Glomerular endothelial cell (primary cell): ENCODE results near the gene RHOF. TPM values are rescaled to one million over a fixed set of nuclear protein-coding genes. Genes with fewer than 3 reads are reported as not detected.
"Not testable (repeated sequence)": the region's sequence is repeated elsewhere in the genome, so short reads cannot be mapped to it uniquely, and the experiment has no call there.

Experiments
- DNase-seq: peaks from one replicate; pipeline ENCODE4 v3.0.0-alpha.2; 2011; ENCODE audit warnings: low read depth, low spot score; ENCODE audit errors: extremely low read depth
- total RNA-seq: library from RNA; depleted of rRNA; stranded (reverse); fragments of >200 nt; gene quantifications from 2 replicates; pipeline ENCODE4 v1.2.3, GENCODE V29; 2015

The RHOF gene
- total RNA-seq, 1 donor from 2014 or later, result 26.1 TPM

DNA sequence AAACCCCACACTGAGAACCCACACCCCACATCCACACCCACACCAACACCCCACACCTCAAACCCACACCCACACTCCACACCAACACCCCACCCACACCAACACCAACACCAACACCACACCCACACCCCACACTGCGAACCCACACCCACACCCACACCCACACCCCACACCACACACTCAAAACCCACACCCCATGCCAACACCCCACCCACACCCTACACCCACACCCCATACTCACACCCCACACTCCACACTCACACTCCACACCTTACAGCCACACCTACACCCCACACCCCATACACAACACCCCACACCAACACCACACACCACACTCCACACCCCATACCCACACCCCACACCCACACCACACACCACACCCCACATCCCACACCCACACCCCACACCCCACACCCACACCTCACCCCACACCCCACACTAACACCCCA lies 43.0 kb downstream of the RHOF start:
- DNase-seq, result no peak

DNA sequence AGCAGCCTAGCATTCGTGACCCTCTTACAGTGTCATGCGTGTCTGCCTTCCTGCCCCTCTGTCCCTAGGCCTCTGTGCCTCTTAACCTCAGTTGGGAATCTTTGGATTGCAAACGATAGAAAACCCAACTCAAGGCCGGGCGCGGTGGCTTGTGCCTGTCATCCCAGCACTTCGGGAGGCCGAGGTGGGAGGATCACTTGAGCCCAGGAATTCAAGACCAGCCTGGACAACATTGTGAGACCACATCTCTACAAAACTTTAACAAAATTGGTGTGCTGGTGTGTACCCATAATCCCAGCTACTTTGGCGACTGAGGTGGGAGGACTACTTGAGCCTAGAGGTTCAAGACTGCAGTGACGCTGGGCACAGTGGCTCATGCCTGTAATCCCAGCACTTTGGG lies 44.2 kb downstream of the RHOF start:
- no peak for DNase-seq

DNA sequence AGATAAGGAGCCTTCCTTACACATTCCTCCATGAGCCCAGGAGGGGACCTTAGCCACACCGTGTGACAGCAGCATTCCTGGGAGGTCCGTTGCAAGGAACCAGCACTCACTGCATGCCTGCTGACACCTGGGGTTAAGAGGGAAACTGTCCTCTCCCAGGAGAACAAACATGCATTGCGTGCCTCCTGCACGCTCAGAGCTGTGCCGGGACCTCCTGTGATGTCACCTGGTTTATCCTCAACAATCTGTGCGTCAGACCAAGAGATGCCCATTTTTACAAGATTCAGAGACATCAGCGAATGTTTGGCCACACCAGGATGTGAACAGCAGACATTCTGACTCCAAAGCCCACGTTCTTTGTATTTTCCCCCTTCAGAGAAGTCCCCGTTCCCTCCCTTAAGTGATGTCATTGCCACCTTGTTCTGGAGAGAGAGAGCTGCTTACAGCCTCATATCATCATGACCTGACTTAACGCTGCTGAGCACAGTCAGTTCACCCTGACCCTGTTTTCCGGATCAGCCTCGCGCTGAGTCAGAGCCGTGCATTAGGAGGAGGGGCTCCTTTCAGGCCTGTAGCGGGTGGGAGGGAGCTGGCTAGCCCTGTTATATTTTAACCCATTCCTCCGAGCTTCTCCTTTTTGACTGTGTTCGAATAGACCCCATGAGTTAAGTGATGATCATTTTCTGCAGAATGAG lies 44.8 kb downstream of the RHOF start:
- peak; percentile 66 for DNase-seq

DNA sequence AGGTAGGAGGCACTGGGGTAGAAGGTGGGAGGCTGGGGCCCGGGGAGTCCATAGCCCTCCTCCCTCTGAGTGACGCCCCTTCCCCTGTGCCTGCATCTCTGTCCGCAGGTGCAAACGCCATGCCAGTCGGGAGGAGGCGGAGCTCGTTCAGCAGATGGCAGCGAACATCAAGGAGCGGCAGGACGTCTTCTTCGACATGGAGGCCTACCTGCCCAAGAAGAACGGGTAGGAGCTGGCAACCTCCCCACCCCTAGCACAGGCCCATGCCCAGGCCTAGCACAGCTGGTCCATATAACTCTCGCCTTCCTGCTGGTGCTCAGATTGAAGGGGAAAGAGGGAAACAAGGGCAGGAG lies 45.3 kb downstream of the RHOF start:
- DNase-seq, result no peak

DNA sequence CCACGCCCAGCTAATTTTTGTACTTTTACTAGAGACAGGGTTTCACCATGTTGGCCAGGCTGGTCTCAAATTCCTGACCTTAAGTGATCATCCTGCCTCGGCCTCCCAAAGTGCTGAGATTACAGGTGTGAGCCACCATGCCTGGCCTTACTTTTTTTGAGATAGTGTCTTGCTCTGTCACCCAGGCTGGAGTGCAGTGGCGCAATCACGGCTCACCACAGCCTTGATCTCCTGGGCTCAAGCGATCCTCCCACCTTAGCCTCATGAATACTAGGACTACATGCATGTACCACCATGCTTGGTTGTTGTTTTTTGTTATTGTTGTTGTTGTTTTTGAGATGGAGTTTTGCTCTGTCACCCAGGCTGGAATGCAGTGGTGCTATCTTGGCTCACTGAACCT lies 47.9 kb downstream of the RHOF start:
- DNase-seq, result not testable (repeated sequence)

DNA sequence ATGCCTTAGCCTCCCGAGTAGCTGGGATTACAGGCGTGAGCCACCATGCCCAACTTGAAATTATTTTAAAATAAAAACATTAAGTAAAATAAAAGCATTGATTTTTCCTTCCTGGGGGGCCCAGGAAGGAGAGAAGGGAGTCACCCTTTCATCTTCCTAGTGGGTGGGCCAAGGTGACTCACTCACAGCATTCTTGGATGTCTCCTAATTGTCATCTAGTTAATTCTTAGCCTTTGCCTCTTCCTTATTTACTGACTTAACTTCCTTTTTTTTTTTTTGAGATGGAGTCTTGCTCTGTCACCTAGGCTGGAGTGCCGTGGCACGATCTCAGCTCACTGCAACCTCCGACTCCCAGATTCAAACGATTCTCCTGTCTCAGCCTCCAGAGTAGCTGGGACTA lies 51.7 kb downstream of the RHOF start:
- DNase-seq, result no peak

DNA sequence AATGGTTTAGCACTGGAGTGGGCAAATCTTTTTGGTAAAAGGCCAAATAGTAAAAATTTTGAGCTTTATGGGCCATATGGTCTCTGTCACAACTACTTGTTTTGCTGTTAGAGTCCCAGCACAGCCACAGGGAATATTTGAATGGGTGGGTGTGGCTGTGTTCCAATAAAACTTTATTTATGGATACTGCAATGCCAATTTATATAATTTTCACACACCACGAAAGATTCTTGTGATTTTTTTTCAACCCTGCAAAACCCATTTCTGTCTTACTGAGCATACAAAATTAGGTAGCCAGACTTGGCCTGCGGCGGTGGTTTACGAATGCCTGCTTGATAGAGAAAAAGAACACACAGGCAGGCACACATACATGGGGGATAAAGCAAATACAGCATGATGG lies 52.6 kb downstream of the RHOF start:
- no peak for DNase-seq

DNA sequence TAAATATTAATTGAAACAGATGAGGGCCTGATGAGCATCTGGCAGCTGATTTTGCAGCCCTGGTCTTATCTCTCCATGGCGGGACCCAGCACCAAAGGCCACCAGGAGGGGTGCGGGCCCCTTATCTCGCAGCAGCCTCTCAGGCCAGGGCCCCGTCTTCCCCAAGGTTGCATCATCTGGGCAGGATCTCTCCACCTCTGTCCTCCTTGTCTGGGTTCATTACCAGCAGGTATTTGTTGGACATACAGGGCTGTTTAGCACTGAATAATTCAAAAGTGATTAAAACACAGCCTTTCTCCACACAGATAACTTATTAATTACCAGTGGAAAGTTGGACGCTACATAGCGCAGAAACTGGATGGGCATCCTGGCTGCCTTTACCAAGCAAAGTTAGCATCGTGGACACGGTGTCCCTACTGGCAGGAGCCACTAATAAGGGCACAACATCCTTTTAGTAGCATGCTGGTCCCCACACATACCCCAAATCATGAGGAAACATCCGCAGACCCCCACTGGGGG lies 55.1 kb downstream of the RHOF start:
- no peak for DNase-seq

DNA sequence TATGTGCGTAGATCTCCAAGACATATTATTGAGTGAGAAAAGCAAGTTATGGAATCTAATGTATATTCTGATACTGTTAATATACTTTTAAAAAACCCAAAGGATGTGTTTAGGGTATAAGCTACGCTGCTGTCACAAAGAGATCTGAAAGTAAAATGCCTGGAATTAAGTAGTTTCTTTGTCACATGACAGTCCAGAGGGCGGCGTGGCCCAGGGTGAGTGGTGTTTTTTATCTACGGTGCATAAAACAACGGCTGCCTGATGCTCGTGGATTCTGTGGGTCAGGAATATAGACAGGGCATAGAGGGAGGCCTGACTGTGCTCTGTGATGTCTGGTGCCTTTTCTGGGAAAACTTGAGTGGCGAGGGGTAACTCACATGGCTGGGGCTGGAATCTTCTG lies 59.6 kb downstream of the RHOF start:
- no peak for DNase-seq

DNA sequence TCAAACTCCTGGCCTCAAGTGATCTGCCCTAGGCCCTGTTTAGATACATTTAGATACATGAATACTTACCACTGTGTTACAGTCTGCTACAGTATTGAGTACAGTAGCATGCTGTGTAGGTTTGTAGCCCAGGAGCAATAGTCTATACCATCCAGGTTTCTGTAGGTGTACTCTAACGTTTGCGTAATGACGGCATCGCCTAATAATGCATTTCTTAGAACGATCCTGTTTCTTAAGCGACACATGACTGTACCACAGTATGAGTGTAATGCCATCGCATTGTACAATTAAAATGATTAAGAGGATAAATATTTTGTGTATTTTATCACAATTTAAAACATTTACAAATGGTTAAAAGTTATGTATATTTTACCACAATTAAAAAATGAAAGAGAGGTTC lies 62.0 kb downstream of the RHOF start:
- no peak for DNase-seq

DNA sequence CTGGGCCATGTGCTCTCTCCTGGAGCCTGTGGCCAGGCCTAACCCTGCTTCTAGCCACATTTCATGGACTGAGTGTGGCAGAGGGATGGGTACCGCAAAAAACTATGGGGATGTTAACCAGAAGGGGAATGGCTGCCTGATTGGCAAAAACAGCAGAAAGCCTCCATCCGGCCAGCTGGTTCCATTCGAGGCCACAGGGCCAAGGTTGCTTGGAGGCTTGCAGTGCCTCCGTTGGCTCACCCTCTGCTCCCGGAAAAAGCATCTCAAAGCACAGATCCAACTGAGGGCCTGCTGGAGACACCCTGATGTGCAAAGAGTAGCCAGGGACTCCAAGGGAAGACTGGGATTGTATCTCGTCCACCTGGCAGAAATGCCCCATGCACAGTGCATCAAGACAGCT lies 64.5 kb downstream of the RHOF start:
- DNase-seq, result no peak

Other genes starting within 250 kb of the RHOF start
- 18.4 and 29.2 TPM in 2 replicates for gene KDM2B, start 212.7 kb downstream of the RHOF start, total RNA-seq
- gene ORAI1, start 167.2 kb downstream of the RHOF start, total RNA-seq, result 29.7 and 37.4 TPM in 2 replicates
- gene MORN3, start 124.0 kb downstream of the RHOF start, total RNA-seq, result 0.73 and 0.88 TPM in 2 replicates
- gene TMEM120B, start 80.9 kb downstream of the RHOF start, total RNA-seq, result 12.2 and 13.7 TPM in 2 replicates
- gene SETD1B, start 10.3 kb upstream of the RHOF start, total RNA-seq, result 7.1 and 15.2 TPM in 2 replicates
- gene HPD, start 65.2 kb upstream of the RHOF start, total RNA-seq, result not detected in 2 replicates
- gene PSMD9, start 95.1 kb upstream of the RHOF start, total RNA-seq, result 68.3 and 75.0 TPM in 2 replicates
- 3.0 and 13.5 TPM in 2 replicates for gene CFAP251, start 124.9 kb upstream of the RHOF start, total RNA-seq
- gene BCL7A, start 228.2 kb upstream of the RHOF start, total RNA-seq, result 9.8 and 13.7 TPM in 2 replicates